Epithelial cell of esophagus (primary cell): ENCODE measurements around the gene NIN.
"Not testable (repeated sequence)": the region's sequence is repeated elsewhere in the genome, so short reads cannot be mapped to it uniquely, and the experiment has no call there.

Source experiments
- DNase-seq: peaks from one replicate; pipeline ENCODE4 v3.0.0; 2010; ENCODE audit warnings: low read depth
- H3K4me3 ChIP-seq: 2 replicates; pipeline ENCODE4 v1.5.1; 2011; ENCODE audit warnings: mild to moderate bottlenecking, low read length, control low read depth
- CTCF ChIP-seq: IDR thresholded peaks from 2 replicates; pipeline ENCODE4 v1.5.1; 2011; ENCODE audit warnings: low read depth, mild to moderate bottlenecking, low read length, control low read depth, inconsistent platforms; ENCODE audit not compliant: insufficient read depth; ENCODE audit errors: missing control alignments

Gene NIN

DNA sequence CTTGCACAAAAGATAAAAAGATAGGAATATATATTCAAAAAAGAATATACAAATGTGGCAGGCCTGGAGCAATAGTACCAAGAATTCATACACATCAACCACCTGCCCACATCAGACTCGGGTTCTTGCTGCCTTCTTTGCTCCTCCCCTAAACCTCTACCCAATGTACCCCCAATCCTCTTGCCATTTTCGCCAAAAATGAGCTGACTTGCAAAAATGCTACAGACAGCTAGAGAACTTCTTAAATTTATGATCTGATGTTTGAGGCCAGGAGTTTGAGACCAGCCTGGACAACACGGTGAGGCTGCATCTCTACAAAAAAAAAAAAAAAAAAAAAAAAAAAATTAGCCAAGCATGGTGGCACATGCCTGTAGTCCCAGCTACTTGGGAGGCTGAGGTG is 119.9 kb downstream of the NIN start:
- DNase-seq: no peak
- no peak for TF ChIP-seq CTCF

GRCh38 chr14:50705026-50705593 is 125.9 kb downstream of the NIN start:
- H3K4me3 ChIP-seq: no peak overlapping the region
- no peak for DNase-seq
- TF ChIP-seq CTCF: no peak

More for the DNA sequence above, 119.9 kb downstream of the NIN start:
- H3K4me3 ChIP-seq: no peak overlapping the region

GRCh38 chr14:50704454-50705010 is 126.4 kb downstream of the NIN start:
- no peak for DNase-seq
- TF ChIP-seq CTCF: no peak
- no peak overlapping the region for H3K4me3 ChIP-seq

DNA sequence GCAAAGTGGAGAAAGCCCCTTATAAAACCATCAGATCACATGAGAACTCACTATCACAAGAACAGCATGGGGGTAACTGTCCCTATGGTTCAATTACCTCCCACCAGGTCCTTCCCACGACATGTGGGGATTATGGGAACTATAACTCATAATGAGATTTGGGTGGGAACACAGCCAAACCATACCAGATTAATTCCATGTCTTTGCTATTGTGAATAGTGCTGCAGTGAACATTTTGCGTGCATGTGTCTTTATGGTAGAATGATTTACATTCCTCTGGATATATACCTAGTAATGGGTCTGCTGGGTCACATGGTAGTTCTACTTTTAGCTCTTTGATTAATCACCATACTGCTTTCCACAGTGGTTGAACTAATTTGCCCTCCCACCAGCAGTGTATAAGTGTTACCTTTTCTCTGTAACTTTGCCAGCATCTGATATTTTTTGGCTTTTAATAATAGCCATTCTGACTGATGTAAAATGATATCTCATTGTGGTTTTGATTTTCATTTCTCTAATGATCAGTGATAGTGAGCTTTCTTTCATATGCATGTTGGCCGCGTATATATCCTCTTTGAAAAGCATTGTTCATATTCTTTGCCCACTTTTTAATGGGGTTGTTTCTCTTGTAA is 133.2 kb downstream of the NIN start:
- H3K4me3 ChIP-seq: no peak overlapping the region
- TF ChIP-seq CTCF: no peak
- no peak for DNase-seq

DNA sequence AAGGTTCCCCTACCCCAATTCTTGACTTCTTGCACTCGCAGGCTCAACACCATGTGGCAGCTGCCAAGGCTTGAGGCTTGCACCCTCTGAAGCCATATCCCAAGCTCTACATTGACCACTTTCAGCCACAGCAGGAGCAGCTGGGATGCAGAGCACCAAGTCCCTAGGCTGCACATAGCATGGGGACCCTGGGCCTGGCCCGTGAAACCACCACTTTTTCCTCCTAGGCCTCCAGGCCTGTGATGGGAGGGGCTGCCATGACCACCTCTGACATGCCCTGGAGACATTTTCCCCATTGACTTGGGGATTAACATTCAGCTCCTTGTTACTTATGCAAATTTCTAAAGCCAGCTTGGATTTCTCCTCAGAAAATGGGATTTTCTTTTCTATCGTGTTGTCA is 136.7 kb downstream of the NIN start:
- not testable (repeated sequence) for H3K4me3 ChIP-seq, DNase-seq

DNA sequence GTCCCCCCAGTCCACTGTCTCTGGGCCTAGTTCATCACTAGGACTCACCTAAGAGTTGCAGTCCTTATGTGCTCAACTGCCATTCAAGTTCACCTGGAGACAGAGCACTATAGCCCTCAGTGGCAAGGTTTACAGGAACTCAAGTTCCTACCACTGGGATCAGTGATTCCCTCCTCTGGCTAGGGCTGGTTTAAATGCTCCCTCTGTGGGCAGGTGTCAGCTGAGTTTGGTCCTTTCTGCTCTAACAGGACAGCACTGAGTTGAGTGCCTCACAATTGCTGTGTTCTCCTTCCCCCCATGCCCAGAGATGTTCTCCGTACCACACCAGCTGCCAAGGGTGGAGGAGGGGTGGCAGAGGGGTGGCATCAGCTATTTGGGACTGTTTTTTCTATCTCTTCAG is 142.1 kb downstream of the NIN start:
- H3K4me3 ChIP-seq: no peak overlapping the region
- no peak for DNase-seq
- TF ChIP-seq CTCF: no peak

GRCh38 chr14:50679674-50680073 is 151.3 kb downstream of the NIN start:
- DNase-seq: no peak
- no peak overlapping the region for H3K4me3 ChIP-seq

More at GRCh38 chr14:50679674-50680073, 151.3 kb downstream of the NIN start:
- no peak for TF ChIP-seq CTCF
